Neural cell (in vitro differentiated cells): ENCODE measurements around the gene MAML3.

Experiments
- CTCF ChIP-seq: fragments of 450-650 bp; IDR thresholded peaks from 2 replicates; pipeline ENCODE4 v1.5.1; 2014; ENCODE audit warnings: antibody characterized with exemption, mild to moderate bottlenecking, moderate library complexity; ENCODE audit not compliant: poor library complexity, severe bottlenecking
- EP300 ChIP-seq: fragments of 450-650 bp; conservative IDR thresholded peaks from 2 replicates; pipeline ENCODE4 v1.6.1; 2014; ENCODE audit warnings: antibody characterized with exemption, mild to moderate bottlenecking, moderate library complexity; ENCODE audit not compliant: poor library complexity, severe bottlenecking
- POLR2AphosphoS5 ChIP-seq: IDR thresholded peaks from 2 replicates; pipeline ENCODE4 v1.6.1; 2012
- RAD21 ChIP-seq: fragments of 450-650 bp; conservative IDR thresholded peaks from 2 replicates; pipeline ENCODE4 v1.6.1; 2014; ENCODE audit warnings: antibody characterized with exemption, mild to moderate bottlenecking, moderate library complexity

GRCh38 chr4:139826426-139826825 lies 327.6 kb downstream of the MAML3 start:
- no peak for TF ChIP-seq POLR2AphosphoS5
- no peak for TF ChIP-seq CTCF
- TF ChIP-seq RAD21: no peak
- no peak for TF ChIP-seq EP300
